ENCODE data around the gene HOXA5.

Gene HOXA5

DNA sequence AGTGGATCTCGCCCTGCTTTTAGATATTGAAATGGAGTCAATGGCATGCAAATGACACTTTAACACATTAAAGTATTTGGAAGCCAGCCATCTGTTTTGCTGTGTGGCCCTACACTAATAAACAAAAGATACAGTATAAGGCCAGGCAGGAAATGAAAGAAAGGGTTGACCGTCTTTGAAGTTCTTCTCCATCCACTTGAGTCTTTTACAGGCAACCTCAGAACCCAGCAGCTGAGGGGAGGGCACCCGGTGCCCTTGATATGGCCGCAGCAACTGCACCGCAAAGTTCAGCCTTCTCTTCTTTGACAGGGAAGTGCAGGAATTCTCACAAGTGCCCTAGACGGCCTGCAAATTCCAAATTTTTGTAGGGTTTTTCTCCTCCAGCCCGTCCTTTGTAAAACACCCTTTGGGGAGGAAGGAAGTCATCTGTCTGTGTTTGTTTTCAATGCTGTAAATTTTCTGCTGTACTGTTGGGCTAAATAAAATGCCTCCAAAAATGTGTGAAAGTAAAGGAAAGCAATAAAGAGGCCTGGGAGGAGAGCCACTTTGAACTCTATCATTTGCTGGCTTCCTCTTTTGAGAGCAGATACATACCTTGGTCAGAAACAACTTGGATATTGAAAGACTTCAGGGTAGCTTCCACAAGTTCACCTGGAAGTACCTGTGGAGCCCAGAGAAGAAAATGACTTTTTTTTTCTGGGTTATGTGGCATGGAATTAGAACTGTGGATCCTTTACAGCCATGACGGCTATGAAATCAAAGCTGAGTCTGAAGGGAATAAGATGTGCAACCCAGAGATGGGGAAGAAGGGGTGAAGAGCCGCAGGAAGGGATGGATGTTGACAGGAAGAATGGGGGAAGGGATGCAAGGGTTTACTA lies 51.3 kb downstream of the HOXA5 start:
- DNase-seq, result no peak

DNA sequence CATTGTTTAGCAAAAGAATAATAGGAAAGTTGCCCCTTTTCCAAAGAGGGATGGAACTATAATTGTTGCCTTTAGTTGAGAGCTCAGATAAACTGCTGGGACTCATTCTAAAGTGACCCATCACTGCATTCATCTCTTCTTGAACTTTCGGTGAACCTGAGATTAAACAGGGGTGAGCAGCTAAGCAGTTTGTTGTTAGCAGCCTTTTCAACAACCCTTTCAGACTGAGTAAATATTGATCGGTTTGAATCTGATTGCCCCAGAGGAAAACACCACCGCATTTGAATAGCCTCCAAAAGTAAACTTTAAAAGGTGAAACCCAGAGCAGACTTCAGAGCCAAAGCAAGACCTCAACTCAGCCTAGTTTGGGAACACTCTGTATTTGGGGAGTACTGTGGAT lies 52.4 kb downstream of the HOXA5 start:
- no peak for DNase-seq
